Stimulated activated CD4-positive, alpha-beta T cell treated with anti-CD3 and anti-CD28 coated beads, Interleukin-12 subunit alpha, Interleukin-12 subunit beta, amount 100 ng/mL, for 24 hours (primary cell): ENCODE measurements around the gene TAF8.
"Not testable (repeated sequence)": the region's sequence is repeated elsewhere in the genome, so short reads cannot be mapped to it uniquely, and the experiment has no call there.

Experiments used
- DNase-seq, 2 experiments: peaks; one replicate each; pipeline ENCODE4 v3.0.0-alpha.2; 2020; ENCODE audit warnings: low read depth in 2 of 2

TAF8 gene

DNA sequence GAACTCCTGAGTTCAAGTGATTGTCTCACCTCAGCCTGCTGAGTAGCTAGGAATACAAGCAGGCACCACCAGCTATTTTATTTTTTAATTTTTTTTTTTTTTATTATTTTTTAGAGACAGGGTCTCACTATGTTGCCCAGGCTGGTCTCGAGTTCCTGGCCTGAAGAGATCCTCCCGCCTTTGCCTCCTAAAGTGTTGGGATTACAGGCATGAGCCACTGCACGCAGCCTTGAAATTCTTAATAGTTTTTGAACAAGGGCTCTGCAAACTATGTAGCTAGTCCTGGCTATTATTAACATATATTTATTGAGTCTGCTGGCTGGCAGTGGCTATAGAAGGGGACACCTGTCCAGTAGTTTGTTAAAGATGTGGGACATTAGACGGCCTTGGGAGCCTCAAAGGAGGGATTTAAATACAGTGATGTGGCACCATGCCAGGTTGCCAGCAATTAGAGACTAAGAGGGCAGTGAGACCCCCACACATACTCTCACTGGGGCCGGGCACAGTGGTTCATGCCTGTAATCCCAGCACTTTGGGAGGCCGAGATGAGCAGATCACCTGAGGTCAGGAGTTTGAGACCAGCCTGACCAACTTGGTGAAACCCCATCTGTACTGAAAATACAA, 21.1 kb upstream of the TAF8 start:
- DNase-seq = no peak

DNA sequence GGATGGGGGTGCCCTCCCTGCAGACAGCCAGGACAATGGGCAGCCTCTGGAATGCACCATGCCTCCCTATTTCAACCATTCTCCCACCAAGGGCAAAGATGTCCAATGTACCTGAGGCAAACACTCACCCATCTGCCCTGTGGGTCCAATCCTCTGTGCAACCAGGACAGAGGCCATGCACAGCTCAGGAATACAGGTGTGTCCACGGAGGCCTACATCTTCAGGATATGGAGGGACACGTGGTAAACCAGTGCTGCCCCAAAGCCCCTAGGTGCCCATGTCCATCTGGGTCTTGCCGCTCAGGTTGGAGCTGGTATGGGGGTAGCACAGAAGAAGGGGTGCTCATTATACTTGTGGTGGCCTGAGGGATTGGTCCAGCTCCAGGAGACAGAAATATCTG, 20.4 kb upstream of the TAF8 start:
- no peak for DNase-seq

DNA sequence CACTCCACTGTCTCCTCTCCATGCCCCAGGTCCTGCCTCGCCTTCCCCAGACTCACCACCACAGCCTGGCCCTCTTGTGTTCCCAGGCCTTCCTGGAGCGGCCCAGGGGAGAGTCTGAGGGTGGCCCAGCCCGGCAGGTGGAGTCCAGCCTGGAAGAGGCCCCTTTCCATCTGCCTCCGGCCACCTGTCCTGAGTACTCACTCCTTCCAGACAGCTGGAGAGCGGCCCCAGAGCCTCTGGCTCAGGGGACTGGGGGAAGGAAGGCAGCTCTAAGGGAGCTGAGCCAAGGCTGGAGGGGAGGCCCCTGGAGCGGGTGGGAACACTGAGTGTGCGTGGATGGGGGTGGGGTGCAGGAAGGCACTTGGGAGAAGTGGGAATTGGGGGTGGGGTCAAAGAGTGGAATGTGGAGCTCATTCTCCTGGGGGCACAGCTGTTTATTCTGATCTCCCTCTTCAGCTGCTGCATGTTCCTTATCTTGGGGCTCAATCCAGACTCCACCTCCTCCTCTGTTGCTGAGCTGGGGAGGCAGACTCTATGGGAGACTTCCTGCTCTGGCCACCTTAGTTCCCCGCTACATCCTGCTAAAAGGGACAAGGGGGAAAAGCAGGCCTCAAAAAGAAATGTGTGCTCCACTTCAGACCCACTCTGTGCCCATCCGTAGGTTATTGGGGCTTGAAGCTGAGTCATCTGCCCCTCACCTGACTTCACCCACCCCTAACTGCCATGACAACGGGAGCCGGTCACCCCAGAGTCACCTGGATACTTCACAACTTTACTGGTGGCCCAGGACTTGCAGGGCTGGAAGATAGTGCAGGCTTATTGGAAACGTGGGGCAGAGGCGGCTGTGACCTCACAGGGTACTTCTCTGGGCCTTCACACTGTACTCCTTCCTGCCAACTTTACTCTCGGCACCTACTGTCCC, 19.5 kb upstream of the TAF8 start:
- DNase-seq = no peak

DNA sequence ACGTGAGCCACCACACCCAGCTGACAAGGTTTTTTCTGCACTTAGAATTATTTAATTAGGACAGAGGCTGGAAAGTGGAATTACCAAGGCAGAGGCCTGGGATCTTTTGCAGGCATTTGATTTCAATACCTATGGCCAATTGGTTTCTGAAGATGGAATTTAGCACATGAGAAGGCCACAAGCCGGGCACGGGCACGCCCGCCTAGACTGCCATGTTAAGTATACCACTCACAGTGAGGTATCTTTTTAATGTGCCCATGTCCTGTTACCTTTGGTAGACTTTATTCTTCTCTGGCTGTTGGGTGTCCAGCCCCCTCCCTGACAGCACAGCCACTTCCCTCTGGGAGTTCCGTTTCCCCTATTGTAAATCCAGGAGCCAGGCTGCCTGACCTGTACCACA, 18.0 kb upstream of the TAF8 start:
- DNase-seq = no peak

DNA sequence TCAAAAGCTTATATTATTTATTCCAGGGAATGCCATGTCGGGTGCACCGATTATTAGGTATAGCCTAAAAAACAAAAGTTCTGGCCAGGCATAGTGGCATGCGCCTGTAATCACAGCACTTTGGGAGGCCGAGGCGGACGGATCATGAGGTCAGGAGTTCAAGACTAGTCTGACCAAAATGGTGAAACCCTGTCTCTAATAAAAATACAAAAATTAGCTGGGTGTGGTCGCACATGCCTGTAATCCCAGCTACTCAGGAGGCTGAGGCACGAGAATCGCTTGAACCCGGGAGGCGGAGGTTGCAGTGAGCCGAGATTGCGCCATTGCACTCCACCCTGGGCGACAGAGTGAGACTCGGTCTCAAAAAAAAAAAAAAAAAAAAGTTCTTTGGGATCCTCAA, 12.7 kb upstream of the TAF8 start:
- DNase-seq = not testable (repeated sequence)

DNA sequence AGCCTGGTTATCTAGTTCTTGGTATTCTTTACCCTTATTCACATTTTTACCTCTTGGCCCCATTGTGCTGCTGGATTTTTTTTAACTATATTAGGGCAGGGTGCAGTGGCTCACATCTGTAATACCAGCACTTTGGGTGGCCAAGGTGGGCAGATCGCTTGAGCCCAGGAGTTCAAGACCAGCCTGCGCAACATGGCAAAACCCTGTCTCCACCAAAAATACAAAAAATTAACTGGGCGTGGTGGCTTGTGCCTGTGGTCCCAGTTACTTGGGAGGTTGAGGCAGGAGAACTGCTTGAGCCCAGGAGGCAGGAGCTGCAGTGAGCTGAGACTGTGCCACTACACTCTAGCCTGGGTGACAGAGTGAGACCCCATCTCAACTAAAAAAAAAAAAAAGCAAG, 12.2 kb upstream of the TAF8 start:
- DNase-seq = no peak

DNA sequence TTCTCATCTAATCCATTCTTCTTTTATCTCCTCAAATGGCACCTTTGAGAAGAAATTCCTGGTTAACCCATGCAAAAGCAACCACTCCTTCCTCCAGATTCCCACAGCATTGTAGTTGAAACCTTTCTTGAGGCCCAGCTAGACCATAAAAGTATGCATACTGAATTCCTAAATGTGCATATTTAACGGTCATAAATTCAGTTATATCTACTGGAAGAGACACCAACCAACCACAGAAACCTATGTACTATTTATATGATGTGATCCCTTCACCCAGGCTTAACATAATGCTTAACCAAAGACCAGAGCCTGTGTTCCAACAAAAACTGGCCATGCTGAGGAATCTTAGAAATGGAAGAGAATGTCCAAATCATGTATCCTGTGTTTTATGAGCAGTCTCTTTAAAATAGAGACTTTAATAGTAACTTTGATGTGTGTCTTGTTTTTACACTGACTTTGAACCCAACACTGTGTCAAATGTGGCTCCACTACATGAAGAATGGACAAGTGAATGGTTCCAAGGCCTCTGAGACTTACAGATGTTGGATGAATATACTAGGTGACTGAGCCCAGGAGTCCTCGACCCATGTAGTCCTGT, 11.4 kb upstream of the TAF8 start:
- DNase-seq = no peak

DNA sequence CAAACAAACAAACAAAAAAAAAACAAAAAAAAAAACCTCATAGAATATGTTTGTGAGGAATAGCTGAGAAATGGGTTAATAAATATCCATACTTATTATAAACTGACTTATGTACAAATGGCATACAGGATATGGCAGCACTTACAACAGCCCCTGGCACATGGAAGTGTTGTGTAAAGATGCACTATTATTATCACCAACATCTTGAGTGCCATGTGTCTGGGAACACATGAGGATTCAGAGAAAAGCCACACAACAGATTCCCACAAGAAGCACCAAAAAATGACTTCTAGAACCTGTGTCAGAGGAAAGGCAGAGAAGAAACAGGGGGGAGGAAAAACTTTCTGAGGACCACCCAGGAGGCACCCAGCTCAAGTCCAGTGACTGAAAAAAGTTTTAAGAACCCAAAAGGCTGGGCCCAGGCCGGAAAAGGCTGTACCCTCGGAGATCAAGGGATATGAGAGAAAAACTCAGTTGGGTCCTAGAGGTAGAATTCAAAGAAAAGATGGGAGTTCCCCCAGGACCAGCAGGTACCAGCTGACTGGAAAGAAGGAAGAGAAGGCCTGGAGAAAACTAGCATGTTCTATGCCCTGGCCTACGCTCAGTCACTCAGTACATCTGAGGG, 9.4 kb upstream of the TAF8 start:
- no peak for DNase-seq

DNA sequence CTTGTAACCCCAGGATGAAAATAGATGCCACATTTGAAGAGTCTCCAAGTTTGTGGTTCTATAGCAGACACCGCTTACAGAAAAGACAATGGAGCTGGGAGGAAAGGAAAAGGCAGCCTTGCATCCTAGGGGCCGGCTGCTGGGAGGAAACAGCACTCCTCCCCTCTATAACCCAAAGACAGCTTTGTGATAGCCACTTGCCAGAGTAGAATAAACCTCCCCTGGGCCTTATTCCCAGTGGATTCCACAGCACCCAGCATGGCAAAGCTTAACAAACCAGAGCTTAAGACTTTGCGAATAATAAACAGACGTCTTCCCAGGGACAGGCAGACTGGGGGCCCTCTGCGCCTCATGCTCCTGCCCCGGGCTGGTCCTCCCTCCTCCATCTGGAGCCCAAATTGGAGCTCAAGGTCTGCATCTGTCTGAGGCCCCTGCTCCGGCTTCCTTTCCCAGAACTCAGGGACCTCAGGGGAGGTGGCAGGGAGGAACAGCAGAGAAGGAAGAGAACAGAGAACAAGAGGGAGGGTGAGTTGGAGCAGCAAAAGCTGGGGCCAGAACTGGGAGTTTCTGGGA, 8.8 kb upstream of the TAF8 start:
- DNase-seq = no peak

DNA sequence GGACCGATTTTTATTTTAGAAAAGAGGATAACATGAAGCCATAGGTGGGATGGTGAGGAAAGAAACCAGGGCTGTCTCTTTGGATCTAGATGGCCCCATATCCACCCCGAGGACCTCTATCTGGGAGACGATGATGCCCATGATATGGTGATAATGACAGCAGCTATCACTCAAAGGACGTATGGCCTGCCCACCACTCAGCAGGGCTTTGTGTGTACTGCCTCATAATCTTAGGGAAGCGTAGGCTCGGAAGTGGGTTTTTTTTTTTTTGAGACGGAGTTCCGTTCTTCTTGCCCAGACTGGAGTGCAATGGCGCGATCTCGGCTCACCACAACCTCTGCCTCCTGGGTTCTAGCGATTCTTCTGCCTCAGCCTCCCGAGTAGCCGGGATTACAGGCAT, 8.2 kb upstream of the TAF8 start:
- DNase-seq = no peak

DNA sequence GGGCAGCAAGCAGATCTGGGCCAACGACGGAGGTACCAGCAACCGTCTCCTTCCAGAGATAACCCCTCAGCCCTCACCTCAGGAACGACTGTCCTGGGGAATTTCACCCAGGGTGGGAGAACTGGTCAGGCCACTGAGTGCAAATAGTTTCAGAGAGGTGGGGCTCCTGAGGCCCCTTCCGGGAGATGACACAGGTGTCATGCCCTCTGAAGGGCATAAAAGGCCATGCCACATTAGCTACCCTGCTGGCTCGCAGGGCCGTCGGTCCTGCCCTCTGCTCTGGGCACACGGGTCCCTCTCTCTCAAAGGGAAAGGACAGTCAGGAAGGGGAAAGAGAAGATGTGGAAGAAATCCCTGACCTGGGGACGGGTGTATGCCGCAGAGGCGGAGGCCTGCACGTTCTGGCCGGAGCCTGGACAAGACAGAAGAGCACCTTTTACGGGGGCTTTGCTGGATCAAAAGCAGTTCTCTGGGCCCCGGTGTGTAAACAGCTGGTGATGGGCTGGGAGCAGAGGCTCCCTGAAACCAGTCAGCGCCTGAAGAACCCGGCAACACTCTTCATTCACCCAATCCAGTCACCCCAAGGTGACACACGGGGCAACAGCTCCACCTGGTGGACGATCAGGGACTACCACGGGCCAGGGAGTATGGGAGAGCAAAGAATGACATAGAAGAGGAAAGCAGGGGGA, 6.4 kb upstream of the TAF8 start:
- peak; percentile 89 to 96 for DNase-seq

DNA sequence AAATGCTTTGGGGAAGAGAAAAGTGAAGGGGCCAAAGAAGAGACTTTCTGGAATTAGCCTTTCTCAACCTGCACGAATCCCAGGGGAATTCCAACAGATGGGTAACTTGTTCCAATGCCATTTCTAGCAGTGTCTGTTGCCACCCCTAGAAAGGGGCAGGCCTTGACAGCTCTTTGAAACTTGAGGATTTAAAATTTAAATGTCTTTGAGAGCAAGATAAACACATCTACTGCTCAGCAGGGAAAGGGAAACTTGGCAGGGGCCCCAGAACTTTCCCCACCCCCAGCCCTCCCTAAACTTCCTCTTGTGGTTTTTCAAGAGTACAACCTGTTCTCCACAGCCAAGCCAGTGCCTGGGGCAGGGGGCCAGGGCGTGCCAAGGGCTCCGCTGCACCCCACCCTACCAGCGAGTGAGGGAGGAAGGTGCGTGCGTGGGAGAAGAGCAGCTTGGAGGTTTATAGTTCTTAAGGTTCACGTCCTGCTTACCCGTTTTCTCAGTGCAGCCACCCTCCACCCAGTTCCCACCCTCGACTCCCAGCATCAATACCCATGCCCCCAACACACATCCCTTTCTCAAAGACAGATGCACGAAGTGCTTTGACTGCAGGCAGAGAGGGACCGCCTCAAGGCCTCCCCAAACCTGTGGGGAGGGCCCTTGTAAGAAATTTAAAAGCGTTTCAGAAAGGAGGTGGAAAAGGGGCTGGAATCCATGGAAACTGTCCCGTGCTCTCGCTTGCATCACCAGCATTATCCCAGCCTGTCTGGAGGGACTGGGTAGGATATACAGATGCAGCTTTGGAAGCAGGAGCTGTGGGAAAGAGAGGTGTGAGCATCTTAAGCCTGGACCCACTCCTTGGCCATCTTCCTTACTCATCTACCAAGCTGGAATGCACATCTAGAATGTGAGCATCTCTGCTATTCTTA, 4.5 kb upstream of the TAF8 start:
- peak in 1 of 2 experiments; percentile 72 for DNase-seq

DNA sequence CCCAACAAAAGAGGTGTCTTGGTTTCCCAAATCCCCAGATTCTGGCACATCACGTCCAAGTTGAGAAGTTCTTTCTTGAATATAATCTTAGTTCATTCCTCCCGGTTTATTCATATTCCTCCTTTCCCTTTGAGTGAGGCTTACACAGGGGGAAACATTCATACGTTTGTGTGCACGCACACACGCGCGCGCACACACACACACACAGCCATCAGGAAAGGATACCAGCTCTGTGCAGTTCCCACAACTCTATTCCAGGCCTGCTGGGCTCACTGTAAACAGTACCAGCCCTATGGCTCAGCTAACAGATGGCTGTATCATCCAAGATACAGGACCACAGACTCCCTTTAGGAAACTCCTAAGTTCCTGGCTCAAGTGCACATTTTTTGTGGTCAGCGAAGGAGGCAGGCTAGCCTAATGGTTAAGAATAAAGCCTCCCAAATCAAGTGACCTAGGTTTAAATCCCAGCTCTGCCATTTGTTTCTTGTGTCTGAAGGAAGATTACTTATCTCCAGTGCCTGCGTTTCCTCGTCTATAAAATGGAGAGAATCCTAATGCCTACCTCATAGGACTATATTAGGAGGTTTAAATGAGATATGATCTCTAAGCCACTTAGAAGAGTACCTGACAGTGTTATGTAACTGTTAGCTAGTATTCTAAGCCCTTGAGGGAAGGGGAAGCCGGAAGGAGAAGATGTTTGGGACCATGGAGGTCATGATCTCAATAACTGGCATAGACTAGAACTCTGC, 3.7 kb upstream of the TAF8 start:
- DNase-seq = no peak

DNA sequence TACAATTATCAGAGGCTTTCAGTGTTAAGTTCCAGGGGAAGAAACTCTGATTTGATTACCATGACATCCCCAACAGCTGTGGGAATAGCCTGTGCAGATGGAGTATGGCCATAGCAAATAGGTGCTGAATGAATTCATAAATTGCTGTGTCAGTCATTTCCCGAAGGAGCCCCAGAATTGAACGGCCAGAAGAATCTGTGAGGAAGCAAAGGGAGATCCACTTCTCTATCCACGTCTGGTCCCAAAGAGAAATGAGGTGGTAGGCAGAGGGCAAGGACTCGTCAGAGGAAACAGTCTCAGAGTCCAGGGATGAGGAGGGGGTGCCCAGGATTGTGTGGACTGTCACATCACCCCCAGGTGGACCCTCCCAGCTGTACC, 3.1 kb upstream of the TAF8 start:
- DNase-seq = no peak

DNA sequence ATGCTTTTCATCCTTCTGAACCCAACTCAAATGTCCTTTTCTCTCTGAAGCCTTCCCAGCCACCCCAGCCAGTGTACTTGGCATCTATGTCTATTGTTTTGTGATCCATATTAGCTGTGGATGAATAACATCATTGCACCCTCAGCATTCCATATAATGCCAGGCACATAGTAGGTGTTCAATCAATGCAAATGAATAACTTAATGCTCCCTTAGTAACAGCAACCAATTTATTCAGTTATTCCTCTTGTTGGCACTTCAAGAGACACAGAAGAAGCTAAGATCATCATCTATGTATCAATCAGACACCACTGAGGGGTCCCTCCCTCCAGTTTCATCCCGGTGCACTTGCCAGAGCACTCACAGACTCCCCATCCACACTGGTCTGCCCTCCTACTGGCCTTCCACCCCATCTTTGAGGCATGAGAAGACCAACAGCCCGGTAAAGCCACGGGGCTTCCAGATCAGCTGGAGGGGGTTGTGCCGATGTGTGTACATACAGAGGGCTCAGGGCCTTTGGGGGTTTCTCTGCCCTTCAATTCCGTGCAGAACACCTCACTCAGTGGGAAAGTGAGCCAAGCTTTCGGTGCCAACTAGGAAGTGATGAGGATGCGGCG, 2.4 kb upstream of the TAF8 start:
- DNase-seq = no peak

DNA sequence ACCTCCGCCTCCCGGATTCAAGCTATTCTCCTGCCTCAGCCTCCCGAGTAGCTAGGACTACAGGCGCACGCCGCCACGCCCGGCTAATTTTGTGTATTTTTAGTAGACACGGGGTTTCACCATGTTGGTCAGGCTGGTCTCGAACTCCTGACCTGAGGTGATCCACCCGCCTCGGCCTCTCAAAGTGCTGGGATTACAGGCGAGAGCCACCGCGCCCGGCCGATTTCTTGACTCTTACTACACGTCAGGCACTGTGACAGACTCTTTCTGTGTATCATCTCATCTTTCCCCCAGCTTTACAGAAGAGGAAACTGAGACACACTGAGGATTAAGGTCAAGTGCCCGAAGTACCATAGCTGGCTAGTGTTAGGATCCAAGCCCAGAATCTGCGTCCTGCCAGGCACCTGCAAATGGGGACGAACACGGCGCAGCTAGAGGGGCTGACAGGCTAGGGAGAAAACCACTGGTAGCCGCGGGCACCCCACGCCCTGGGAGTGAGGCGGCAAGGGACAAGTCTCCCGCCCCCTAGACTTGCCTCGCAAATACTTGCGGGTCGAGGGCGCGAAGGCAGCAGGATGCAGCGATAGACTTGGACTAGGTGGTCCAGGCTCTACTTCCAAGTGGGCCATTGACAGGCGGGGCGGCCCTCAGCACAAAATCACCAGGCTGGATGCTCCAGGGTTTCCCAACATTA, 1.1 kb upstream of the TAF8 start:
- DNase-seq = no peak

DNA sequence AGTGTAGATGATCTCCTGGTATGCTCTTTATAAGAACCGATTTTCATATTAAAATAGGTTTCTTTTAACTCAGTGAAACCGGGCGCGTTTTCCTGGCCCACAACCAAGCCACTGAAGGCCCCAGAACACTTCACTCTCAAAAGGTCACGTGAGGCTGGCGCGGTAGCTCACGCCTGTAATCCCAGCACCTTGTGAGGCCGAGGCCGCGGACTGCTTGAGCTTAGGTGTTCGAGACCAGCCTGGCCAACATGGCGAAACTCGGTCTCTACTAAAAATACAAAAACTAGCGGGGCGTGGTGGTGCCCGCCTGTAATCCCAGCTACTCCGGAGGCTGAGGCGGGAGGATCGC, 402 bp upstream of the TAF8 start:
- DNase-seq = no peak

DNA sequence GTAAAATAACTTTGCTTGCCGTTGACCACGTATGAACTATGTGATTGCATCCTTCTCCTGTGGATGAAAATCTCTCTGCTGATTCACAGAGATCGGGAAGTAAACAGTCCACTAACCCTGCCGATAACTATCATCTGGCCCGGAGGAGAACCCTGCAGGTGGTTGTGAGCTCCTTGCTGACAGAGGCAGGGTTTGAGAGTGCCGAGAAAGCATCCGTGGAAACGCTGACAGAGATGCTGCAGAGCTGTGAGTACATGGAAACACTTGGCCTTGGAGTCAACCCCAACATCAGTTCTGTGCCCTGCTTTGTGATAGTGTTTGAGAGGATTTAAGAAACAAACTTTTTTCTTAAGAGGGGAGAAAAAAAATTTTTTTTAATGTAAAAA, 937 bp downstream of the TAF8 start:
- no peak for DNase-seq

DNA sequence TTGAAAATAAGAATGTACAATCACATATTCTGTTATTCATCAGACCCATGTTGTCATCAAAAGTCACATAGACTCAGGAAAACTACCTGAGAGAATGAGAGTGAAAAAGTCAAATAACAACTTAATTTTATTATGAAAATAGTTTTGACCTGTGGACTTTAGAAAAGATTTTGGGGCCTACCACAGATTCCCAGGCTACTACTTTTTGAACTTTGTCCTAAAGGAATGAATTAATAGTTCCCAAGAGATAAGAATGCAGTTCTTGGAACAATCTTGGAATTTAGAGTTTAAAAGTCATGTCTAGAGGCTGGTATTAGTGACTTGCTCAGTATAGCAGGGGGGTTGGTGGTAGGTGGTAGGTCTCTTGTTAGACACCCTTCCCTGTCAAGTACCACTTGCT, 3.3 kb downstream of the TAF8 start:
- no peak for DNase-seq
